ENCODE data around the gene STXBP5L.

DNA sequence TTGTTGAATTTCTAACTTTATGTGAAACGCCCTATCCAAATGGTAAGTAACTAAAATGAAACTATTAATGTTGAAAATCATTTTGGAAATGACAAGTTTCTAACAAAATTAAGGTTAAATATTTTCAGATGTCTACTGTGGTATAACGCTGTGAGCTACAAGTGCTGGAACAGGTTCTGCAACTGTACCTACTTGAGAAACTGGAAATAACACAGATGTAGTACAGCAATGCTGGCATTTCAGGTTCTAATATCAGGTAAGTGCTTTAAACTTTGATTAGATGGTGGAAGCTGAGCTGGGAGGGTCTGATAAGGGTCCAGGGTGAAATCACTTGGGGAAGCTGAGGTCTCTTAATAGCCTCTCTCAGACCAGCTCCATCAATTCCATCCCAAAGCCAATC, 315.1 kb downstream of the STXBP5L start:
- TF ChIP-seq, protein P1, sequence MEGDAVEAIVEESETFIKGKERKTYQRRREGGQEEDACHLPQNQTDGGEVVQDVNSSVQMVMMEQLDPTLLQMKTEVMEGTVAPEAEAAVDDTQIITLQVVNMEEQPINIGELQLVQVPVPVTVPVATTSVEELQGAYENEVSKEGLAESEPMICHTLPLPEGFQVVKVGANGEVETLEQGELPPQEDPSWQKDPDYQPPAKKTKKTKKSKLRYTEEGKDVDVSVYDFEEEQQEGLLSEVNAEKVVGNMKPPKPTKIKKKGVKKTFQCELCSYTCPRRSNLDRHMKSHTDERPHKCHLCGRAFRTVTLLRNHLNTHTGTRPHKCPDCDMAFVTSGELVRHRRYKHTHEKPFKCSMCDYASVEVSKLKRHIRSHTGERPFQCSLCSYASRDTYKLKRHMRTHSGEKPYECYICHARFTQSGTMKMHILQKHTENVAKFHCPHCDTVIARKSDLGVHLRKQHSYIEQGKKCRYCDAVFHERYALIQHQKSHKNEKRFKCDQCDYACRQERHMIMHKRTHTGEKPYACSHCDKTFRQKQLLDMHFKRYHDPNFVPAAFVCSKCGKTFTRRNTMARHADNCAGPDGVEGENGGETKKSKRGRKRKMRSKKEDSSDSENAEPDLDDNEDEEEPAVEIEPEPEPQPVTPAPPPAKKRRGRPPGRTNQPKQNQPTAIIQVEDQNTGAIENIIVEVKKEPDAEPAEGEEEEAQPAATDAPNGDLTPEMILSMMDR (IDR thresholded peaks at IDR 0.05): no peak
- TF ChIP-seq POLR2A (IDR thresholded peaks at IDR 0.05) (no peak), EP300 (IDR thresholded peaks at IDR 0.05) (no peak)
